Measurements from ENCODE around the gene ECEL1.

Gene ECEL1

DNA sequence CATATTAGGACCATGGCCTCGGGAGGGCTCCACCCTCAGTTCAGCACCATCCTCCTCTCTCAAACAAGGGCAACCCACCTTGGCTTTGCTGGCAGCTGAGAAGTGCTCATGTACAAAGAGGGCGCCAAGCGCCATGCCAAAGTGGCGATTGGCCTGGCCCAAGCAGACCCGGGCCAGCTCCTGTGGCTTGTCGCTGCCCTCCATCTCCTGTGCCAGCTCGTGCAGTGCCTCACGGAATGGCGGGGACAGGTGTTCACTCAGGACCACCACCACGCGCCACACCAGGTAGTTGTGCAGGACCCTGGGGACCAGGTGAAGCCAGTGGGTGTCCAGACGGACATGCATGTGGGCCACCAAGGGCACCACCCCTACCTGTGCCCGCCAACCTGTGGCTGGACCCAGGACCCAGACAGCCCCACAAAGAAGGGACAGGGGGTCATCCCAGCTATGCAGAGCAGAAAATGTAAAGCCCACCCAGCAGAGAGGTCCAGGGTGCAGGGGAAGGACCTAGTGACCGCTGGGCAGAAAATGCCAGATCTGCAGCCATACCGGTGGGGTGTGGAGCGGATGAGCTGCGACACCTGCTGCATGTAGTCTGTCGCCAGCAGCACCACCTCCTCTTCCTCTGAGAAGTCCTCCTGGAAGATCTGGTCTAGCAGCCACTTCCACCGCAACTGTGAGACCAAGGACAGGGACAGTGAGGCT is 3.6 kb downstream of the ECEL1 start:
- DNase-seq (ENCODE audit: low spot score), result no peak

DNA sequence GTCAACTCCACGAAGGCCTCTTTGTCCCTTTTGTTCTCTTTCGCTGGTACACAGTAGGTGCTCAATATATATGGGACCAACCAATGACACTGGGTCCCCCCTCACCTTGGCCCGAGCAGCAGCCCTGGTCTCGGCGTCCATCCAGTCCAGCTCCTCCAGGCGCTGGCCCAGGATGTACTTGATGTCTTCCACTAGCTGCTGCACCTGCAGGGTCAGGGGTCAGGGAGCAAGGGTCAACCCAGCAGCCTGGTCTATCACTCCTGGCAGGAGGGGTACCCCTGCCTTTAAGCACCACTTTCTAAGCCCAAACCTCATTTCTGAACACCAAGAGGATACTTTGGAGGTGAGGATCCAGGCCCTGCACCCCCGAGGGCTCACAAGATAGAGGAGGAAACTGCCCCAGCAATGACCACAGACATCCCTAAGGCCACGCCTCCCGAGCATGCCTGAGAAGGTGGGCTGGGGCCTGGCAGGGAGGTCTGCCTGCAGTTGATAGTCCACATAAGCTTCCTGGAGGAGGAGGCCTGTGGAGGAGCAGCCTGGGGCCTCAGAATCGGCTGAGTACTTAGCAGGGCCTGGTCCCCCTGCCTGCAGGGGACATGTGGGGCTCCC is 4.2 kb downstream of the ECEL1 start:
- DNase-seq (ENCODE audit: low spot score), result no peak

DNA sequence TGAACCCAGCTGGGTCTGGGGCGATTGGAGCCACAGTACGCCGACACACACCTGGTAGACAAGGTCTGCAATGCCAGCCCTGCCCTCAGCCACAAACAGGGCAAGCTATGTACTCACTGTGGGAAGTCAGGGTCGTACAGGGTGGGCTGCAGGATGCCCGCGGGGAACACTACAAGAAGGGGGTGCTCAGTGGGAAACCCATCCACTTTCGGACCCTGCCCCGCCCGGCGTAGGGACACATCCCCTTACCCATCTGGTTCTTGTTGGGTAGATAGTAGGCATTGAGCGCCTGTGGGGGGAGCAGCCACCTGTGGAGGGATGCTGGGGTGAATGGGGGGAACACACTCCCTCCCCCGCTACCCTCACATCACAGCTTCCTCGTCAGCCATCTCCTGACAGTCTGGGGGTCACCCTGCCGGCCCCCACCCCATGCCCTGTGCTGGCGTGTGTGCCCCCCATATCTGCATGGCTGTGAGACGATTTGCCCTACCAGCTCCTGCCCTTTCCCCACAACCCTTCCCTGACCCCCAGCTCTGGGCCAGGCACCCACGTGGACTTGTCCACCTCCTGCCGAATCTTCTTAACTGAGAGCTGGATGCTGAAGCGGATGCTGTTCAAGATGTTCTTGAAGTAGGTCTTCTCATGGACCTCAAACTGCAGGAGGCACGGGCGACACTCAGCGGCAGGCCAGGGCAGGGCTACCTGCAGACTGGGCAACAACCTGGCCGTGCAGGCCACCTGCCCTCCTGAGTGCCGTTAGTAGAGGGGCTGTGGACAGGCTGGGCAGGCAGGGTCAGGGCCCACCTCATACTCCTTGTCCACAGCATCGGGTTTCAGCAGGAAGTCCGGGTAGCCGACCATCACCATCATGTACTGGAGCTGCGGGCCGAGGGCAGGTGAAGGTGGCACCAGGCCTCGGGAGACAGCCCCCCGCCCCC is 5.1 kb downstream of the ECEL1 start:
- DNase-seq (ENCODE audit: low spot score), result no peak

DNA sequence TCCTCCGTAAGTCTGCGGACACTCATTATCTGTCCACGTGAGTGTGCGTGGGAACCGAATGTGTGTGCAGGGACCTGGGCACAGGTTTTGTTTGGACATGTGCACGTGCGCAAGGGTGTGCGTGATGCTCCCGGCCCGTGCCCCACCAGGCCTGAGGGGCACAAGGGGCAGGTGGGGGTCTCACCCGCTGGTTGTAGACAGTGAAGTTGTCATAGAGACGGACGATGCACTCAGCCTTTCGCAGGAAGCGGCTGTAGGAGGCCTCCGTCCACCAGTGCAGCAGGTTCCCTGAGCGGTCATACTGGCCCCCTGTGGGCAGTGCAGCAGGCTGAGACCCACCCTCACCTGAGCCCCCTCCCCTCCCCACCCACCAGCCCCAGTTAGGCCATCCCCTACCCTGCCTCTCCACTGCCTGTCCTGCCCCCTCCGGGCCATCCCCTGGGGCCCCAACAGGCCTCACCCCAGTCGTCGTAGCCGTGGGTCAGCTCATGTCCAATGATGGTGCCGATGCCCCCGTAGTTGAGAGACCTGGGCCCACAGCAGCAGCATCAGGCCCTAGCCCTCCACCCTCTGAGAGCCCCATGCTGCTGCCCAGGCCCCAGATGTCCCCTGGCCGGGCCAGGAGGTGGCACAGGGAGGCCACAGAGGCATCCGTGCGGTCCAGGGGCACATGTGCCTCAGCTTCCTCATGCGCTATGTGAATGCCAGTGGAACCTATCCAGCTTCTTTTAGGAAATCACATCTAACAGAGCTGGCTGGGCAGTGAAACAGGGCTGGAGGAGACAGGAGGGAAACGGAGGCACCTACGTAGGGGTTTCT is 6.1 kb downstream of the ECEL1 start:
- no peak for DNase-seq (ENCODE audit: low spot score)

- no peak for DNase-seq (ENCODE audit: low spot score)
These were observed 7.1 kb downstream of the ECEL1 start for GRCh38 chr2:232480201-232481190.

GRCh38 chr2:232479341-232480200 is 8.1 kb downstream of the ECEL1 start:
- DNase-seq (ENCODE audit: low spot score), result no peak

- no peak for DNase-seq (ENCODE audit: low spot score)
These were observed 8.9 kb downstream of the ECEL1 start for GRCh38 chr2:232478571-232479340.

GRCh38 chr2:232477751-232478510 is 9.7 kb downstream of the ECEL1 start:
- DNase-seq (ENCODE audit: low spot score), result no peak

DNA sequence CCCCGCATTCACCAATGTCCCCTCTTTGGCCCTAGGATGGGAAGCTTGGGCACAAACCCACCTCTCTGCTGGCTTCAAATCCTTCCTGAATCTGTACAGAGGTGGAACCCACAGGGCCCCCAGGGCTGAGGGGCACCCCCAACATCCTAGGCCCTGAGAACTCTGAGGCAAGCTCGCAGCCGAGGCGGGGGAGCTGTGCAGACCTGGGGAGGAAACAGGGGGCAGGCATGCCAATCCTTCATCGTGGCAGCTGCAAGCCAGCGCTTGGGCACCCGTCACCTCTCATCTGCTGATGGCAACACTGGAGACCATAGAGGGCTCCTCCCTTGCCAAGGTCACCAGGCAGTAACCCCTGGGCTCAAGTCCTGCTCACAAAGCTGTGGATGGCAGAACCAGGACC is 10.8 kb downstream of the ECEL1 start:
- no peak for DNase-seq (ENCODE audit: low spot score)

DNA sequence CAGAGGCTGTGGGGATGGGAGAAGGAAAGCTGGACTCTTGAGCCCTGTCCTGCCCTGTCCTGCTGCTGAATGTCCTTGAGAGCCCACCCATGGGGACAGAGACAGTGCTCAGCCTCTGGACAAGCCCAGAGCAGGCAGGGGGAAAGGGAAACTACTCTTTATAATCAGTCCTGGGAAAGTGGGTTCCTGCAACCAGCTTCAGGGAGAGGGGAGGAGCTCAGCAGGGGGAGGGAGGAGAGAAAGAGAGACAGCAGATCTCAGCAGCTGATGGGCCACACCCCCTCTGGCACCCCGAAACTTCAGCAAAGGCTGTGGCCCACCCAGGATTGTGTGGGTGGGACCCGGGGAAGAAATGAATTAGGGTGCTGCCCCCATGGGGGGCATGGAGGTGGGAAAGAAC is 11.6 kb downstream of the ECEL1 start:
- DNase-seq (ENCODE audit: low spot score), result no peak

- DNase-seq (ENCODE audit: low spot score), result no peak
These were observed 14.2 kb downstream of the ECEL1 start for GRCh38 chr2:232473467-232473890.

- no peak for DNase-seq (ENCODE audit: low spot score)
These were observed 21.4 kb downstream of the ECEL1 start for GRCh38 chr2:232466221-232466620.

DNA sequence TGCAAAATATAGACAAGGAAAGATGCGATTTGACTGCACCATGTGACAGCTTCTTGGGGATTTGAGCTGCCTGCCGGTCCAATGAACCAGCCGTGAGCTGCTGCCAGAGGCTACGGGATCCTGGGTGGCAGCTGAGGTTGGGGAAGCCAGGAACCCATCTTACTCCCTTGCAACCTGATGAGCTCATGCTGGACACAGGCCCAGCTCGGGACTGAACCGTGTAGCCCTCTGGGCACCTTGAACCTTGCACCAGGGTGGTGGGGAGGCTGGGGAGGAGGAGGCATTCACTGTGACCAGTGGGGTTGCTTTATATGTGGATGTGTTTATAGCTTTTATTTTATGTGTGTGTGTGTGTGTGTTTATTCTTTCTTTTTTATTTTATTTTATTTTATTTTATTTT is 22.6 kb downstream of the ECEL1 start:
- no peak for DNase-seq (ENCODE audit: low spot score)

DNA sequence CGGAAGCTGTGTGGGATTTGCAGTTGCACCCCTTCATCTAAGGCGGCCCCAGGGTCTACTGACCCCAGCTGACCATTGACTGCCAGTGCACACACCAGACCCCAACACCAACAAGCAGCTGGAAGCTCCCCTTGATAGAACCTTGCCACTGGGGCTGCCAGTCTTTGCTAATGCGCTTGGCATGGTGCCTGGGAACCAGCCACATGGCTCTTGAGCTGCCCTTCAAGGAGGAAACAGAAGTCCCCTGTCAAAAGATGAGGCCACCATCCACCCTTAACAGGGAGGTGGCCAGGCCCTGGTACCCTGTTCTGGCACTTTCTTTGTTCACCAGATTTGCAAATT is 23.1 kb downstream of the ECEL1 start:
- no peak for DNase-seq (ENCODE audit: low spot score)

DNA sequence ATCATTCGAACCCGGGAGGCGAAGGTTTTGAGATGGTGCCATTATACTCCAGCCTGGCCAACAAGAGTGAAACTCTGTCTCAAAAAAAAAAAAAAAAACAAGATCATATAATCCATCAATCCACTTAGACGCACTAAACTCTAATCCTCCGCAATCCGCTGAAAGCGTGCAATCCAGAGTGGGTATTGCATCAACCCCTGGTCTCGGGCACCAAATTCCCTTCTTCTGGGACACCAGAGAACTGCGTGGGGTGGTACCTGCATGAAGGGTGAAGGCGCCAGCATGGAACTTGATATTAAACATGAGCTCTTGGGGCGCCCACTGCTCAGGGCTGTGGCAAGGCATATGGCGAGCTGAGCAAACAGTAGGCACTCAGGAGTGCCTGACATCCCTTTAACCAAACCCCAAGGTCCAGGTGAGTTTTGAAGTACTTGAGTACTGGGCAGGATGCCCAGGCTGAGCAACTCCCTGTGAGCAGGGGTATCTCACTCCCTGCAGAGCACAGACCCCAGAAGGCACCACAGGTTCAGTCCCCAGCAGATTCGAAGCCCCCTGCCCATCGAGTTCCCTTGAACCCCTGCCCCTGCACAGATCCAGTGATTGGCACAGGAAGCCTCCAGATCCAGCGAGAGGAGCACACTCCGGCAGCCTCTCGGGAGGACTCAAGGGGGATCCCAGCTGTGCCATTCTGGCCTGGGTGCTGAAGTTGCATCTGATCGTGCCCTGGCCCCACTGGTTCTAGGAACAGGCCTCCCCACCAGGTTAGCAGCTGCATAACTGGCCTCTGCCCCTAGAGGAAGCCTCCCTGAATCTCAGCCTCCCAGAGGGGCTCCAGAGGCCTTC is 23.7 kb downstream of the ECEL1 start:
- no peak for DNase-seq (ENCODE audit: low spot score)

- DNase-seq (ENCODE audit: low spot score), result no peak
These were observed 27.5 kb downstream of the ECEL1 start for GRCh38 chr2:232460171-232460570.

- DNase-seq (ENCODE audit: low spot score), result no peak
These were observed 28.1 kb downstream of the ECEL1 start for GRCh38 chr2:232459419-232460035.
